ENCODE results near the gene CASP2.

The CASP2 gene

GRCh38 chr7:143299346-143299745 lies 11.2 kb downstream of the CASP2 start:
- no peak for DNase-seq

- DNase-seq = peak in 2 of 3 experiments; percentile 12 to 14
Observed at GRCh38 chr7:143299840-143300239, 11.7 kb downstream of the CASP2 start.

- no peak for DNase-seq
Observed at GRCh38 chr7:143300959-143301935, 13.1 kb downstream of the CASP2 start.

DNA sequence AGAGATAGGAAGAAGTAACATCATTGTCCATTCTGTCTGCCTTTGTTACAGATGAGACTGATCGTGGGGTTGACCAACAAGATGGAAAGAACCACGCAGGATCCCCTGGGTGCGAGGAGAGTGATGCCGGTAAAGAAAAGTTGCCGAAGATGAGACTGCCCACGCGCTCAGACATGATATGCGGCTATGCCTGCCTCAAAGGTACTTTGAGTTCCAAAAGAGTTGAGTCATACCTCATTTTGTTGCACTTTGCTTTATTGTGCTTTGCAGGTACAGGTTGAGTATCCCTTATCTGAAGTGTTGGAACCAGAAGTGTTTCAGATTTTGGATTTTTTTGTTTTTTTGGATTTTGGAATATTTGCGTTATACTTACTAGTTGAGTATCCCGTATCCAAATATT lies 15.6 kb downstream of the CASP2 start:
- DNase-seq = no peak

DNA sequence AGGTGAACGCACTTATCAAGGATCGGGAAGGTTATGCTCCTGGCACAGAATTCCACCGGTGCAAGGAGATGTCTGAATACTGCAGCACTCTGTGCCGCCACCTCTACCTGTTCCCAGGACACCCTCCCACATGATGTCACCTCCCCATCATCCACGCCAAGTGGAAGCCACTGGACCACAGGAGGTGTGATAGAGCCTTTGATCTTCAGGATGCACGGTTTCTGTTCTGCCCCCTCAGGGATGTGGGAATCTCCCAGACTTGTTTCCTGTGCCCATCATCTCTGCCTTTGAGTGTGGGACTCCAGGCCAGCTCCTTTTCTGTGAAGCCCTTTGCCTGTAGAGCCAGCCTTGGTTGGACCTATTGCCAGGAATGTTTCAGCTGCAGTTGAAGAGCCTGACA lies 16.8 kb downstream of the CASP2 start:
- no peak for DNase-seq

GRCh38 chr7:143305423-143306070 lies 17.4 kb downstream of the CASP2 start:
- peak in 1 of 3 experiments; percentile 28 for DNase-seq

DNA sequence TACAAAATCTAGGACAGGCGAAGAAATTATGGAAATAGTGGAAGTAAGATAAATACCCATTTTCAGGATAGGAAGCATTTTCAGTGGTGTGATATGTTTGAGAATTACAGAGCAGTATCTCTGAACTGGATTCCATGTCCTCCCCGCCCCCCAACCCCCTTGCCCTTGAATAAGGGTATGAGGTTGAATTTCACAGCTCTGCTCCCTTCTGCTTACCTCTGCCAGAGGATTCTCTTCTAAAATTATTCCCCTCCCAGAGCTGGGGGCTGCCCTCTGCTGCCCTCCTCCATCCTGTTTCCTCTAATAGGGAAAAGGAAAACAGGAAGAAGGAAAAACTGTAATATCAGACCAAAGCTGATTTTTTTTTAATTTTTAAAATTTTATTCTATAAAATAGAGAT lies 20.5 kb downstream of the CASP2 start:
- no peak for DNase-seq

DNA sequence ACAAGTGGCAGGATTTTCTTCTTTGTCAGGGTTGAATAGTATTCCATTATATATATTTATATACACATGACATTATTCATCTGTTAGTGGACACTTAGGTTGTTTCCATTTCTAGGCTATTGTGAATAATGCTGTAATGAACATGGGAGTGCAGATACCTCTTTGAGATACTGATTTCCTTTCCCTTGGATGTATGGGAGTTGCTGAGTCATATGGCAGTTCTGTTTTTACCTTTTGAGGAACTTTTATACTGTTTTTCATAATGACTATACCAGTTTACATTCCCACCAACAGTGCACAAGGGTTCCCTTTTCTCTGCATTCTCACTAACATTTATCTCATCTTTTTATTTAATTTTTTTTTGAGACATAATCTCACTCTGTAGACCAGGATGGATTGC lies 26.0 kb downstream of the CASP2 start:
- no peak for DNase-seq

- DNase-seq = no peak
Observed at GRCh38 chr7:143315776-143316175, 27.6 kb downstream of the CASP2 start, which contains the start of gene CLCN1. CLCN1 (plus strand) TSS chr7:143316111; CDS start chr7:143316213, 102 bp downstream.

DNA sequence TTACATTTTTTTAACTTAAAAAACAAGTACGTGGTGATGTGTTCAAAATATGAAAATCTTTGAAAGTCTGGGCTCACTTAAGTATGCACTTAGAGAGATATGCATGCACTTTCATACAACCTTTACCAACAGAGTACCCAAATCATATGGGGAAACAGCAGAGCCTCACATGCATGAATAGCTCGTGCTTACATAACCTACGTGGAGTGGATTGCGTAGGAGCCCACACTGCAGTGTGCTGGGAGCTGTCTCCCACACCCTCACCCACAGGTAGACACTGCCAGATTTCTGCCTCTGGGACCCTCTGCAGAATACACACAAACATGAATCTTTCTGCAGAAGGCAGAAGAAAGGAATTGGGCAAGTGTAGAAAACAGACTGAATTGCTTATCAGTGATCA lies 28.3 kb downstream of the CASP2 start:
- no peak for DNase-seq

DNA sequence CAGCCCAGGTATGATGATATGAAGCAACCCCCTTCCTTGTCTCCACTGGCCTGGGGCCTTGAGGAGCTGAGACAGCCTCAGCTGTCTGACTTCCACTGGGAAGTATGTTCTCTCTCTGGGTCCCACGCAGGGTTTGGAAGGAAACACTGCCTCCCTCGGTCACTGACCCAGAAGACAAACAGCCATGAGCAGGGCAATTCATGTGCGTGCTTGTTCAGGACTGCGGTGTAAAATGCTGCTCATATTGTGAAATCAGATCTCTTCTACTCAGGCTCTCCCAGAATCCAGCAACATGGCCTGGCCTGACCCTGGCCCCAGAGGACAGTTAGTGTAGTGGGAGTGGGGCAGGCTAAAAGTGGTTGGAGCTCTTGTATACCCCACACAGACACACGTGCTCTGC lies 30.5 kb downstream of the CASP2 start:
- no peak for DNase-seq

DNA sequence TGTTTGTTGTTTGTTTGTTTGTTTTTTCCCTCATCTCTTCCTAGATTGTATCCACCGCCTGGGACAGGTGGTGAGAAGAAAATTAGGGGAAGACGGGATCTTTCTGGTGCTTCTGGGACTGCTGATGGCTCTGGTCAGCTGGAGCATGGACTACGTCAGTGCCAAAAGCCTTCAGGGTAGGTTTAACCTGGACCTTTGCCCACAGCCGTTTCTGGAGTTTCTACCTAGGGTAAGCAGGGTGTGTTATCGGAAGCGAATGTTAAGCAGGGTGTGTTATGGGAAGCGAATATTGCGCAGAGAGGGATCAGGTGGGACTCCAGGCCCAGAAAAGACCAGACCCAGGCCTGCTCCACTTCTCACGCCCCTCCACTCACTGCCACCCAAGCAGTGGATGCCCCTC lies 32.5 kb downstream of the CASP2 start:
- no peak for DNase-seq

DNA sequence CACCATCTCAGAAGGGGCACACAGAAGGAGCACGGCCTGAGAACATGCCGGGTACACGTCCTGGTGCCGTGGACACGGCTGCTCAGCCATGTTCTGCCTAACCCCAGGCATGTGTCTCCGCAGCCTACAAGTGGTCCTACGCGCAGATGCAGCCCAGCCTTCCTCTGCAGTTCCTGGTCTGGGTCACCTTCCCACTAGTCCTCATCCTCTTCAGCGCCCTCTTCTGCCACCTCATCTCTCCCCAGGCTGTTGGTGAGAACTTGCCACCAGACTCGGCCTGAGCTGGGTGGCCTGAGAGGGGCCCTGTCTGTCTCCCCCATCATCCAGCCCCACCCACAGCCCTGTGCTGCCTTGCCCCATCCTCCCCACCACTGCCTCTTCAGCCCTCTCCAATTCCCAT lies 33.1 kb downstream of the CASP2 start:
- no peak for DNase-seq

DNA sequence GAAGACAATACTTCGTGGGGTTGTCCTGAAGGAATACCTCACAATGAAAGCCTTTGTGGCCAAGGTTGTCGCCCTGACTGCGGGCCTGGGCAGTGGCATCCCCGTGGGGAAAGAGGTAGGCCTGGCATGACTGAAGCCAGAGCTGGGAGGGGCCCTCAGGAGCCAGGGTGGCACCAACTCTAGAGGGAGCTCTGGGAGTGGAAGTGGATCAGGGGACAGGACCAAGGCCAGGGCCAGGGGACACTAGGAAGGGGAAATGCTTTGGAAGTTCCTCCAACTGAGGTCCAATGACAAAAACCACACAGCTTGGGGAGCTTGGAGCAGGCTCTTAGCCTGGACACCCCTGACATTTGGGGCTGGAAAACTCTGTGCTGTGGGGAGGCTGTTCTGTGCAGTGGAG lies 33.6 kb downstream of the CASP2 start:
- no peak for DNase-seq

GRCh38 chr7:143322760-143323633 lies 34.8 kb downstream of the CASP2 start:
- DNase-seq = no peak

- DNase-seq = no peak
Observed at GRCh38 chr7:143323653-143324052, 35.5 kb downstream of the CASP2 start.

DNA sequence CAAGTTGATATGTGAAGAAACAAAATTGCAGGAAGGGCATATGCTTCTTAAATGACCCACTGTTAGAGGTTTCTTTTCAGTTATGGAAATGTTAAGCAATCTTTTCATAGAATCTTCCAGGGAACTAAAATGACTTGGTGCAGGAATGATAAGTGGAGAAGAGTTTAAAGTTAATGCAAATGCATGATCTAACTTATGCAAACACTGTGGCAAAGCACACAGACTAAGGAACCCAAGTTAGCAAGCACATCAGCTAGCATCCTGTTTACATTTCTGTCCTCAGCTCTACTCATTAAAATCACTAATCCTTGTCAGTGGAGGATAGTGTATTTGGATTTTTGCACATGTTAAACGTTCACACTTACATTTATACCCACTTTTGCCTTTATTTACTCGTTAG lies 37.1 kb downstream of the CASP2 start:
- DNase-seq = no peak

- no peak for DNase-seq
Observed at GRCh38 chr7:143327903-143328302, 39.8 kb downstream of the CASP2 start.

DNA sequence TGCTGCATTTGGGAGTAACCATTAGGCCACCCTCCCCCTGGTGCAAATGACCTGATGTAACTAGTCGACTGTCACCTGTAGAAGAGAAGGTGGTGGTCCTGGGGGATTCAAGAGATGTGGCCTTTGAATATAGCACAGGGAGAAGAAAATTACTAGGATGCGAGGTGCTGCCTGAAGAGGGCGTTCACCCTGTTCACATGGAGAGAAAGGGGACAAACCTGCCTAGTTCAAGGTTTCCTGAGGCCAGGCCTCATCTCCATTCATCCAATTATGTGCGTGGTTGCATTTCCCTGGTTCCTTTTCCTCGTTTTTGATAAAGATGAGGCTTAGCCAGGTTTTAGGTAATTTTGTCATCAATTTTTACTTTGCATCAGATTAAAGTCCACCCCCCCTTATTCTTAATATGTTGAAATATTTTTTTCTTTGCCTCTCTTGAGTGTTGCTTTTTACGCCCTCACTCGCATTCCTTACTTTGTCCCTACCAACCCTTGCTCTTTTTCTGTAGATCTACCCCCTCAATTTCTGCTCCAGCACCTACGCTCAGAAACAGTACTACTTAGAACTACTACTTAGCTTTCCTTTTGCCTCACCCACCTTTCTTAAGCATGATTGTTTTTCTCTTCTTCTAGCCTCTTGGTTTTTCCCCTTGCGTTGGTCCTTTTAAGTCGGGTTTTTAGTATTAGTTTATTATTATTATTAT lies 41.5 kb downstream of the CASP2 start:
- no peak for DNase-seq

DNA sequence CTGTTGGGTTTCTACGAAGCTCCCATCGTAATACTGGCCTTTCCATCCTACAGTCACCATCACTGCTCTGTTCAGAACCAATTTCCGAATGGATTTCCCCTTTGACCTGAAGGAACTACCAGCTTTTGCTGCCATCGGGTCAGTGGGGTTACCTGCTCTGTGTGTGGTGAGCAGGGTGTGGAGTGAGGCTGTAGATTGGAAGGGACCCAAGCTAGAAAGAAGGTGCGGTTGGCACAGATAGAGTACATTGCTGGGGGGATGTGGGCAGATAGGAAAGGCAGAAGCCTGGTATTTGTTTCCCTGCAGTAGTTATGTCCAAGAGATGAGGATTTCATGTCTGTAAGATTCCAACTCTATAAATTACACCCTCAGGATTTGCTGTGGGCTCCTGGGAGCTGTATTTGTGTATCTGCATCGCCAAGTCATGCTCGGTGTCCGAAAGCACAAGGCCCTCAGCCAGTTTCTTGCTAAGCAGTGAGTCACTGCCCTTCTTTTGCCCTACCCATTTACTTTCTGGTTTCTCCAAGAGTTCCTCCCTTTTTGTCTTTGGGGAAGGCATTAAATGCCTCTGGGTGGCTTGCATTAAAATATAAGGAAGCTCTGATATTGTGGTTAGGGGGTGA lies 43.1 kb downstream of the CASP2 start:
- no peak for DNase-seq

DNA sequence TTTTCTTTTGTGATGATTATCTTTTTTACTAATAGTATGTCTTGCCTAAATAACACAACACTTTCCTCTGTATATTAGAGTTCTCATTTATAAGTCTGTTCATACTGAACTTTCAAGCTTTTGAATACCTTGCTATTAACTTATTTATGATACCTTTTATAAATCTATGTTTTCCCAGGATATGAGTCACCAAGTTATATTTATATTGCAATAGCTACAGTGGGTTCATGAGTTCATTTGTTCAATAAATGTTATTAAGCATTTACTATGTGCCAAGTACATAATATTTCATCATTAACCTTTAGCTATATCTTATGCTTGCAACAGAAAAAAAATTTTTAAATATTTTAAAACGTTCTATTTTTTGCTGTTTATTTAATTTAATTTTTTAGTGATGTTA lies 46.1 kb downstream of the CASP2 start:
- DNase-seq = no peak

DNA sequence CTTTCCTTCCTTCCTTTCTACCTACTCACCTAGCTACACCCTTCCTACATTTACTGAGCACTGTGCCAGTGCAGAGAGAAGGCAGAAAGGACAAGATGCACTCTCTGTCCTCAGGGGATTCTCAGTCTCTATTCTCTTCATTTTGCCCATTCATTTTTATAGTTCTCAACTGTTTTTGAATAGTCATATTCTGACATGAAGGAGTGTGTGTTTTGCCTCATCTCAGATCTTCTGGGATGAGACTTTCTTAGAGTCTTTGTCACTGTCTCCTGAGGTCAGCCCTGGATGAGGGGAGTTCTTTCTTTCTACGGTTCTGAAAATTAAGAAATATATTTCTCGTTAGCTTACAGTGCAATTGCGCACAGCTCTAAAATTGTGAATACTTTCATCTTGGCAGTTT lies 49.1 kb downstream of the CASP2 start:
- no peak for DNase-seq

Data from NCI-H1417 (cell line).